NOMO-1 treated with DMSO at 0.1 percent for 48 hours (cell line): ENCODE data around the gene TRUB2.
"Not testable (repeated sequence)": the region's sequence is repeated elsewhere in the genome, so short reads cannot be mapped to it uniquely, and the experiment has no call there.

ENCODE experiments used
- DNase-seq: peaks from one replicate; lab custom pipeline; 2025; ENCODE audit not compliant: unreplicated experiment; lab: John Stamatoyannopoulos, UW

TRUB2 gene

GRCh38 chr9:128304136-128304970 lies 17.9 kb downstream of the TRUB2 start:
- no peak for DNase-seq

GRCh38 chr9:128298535-128299482 lies 23.4 kb downstream of the TRUB2 start:
- no peak for DNase-seq

GRCh38 chr9:128297221-128297773 lies 24.9 kb downstream of the TRUB2 start:
- DNase-seq = no peak

- no peak for DNase-seq
These were observed 25.7 kb downstream of the TRUB2 start for GRCh38 chr9:128296340-128297220.

GRCh38 chr9:128294142-128294541 lies 28.1 kb downstream of the TRUB2 start:
- DNase-seq = no peak

GRCh38 chr9:128293091-128293490 lies 29.2 kb downstream of the TRUB2 start:
- no peak for DNase-seq

- DNase-seq = no peak
These were observed 30.2 kb downstream of the TRUB2 start for GRCh38 chr9:128292009-128292408.

- no peak for DNase-seq
These were observed 33.8 kb downstream of the TRUB2 start for GRCh38 chr9:128288273-128289004.

- DNase-seq = no peak
These were observed 35.8 kb downstream of the TRUB2 start for GRCh38 chr9:128286440-128286839.

- no peak for DNase-seq
These were observed 37.0 kb downstream of the TRUB2 start for GRCh38 chr9:128285033-128285784.

- DNase-seq = no peak
These were observed 39.7 kb downstream of the TRUB2 start for GRCh38 chr9:128282500-128282899.

GRCh38 chr9:128280084-128280622 lies 42.1 kb downstream of the TRUB2 start:
- peak; percentile 28 for DNase-seq

GRCh38 chr9:128279088-128280073 lies 42.9 kb downstream of the TRUB2 start:
- DNase-seq = not testable (repeated sequence)

GRCh38 chr9:128276574-128277270 lies 45.5 kb downstream of the TRUB2 start:
- peak; percentile 4 for DNase-seq

GRCh38 chr9:128276008-128276573 lies 46.2 kb downstream of the TRUB2 start, which contains the start of gene SWI5:
Gene SWI5 (plus strand): TSS chr9:128276276.
- peak; percentile 99 for DNase-seq

- DNase-seq = peak; percentile 39
These were observed 46.8 kb downstream of the TRUB2 start, which contains the start of gene GOLGA2 for GRCh38 chr9:128275198-128276007. Gene GOLGA2 (minus strand): TSS chr9:128276007. CDS start chr9:128275976, 31 bp downstream.
